HepG2 (cell line): Measurements from ENCODE around the gene LGALS13. TPM values are rescaled to one million over a fixed set of nuclear protein-coding genes. Genes with fewer than 3 reads are reported as not detected.

Source experiments
- ATAC-seq: fragments of 200-7000 bp; cut with Tn5 transposase; 3 replicates; pipeline ENCODE4 v1.9.1; 2020; ENCODE audit warnings: mild to moderate bottlenecking, moderate library complexity
- BruUV-seq: library from RNA; stranded (reverse); fragments of 400-500 nt; replicated peaks from 2 replicates; lab custom pipeline; 2021; lab: Mats Ljungman, UMichigan
- CTCF ChIA-PET: fragments of 300-600 bp; formaldehyde crosslinking; extraction: SDS; loops from one replicate; lab custom pipeline; 2021; ENCODE audit warnings: low total read pairs, inconsistent platforms, low intra/inter-chr PET ratio; lab: Yijun Ruan, JAX
- POLR2A ChIA-PET: fragments of 350-600 bp; sonication (Branson Sonifier 250); formaldehyde crosslinking; loops from one replicate; lab custom pipeline; 2020; ENCODE audit warnings: antibody characterized with exemption, inconsistent platforms; lab: Yijun Ruan, JAX
- DNase-seq: peaks from one replicate; pipeline ENCODE4 v3.0.0-alpha.2; 2015; ENCODE audit warnings: low spot score
- FAIRE-seq: peaks from 3 replicates; lab custom pipeline; 2011; peaks lifted over from hg19 to GRCh38; lab: Jason Lieb, UNC
- H2AFZ ChIP-seq: one replicate; pipeline ENCODE4 v1.6.1; 2011; ENCODE audit warnings: low read length, inconsistent platforms
- H3K27ac ChIP-seq: fragments of 300-600 bp; 3 replicates; pipeline ENCODE4 v1.8.0; 2011; ENCODE audit warnings: mixed run types, mild to moderate bottlenecking, mixed read lengths, low read length, inconsistent platforms; ENCODE audit not compliant: insufficient read depth; ENCODE audit errors: extremely low read length
- H3K27me3 ChIP-seq, 2 experiments: fragments of 200-600 bp in 1 of 2; 2 replicates in 1 of 2; 3 replicates in 1 of 2; pipeline versions ENCODE4 v1.6.0 to v1.8.0; 2011; ENCODE audit warnings: low read length in 2 of 2, mild to moderate bottlenecking in 2 of 2, moderate library complexity in 2 of 2, inconsistent platforms in 1 of 2; ENCODE audit not compliant: insufficient read depth in 2 of 2, control insufficient read depth in 1 of 2
- H3K36me3 ChIP-seq, 2 experiments: fragments of 200-600 bp in 1 of 2; replicated peaks in 1 of 2; 2 replicates in 1 of 2; 3 replicates in 1 of 2; pipeline versions ENCODE4 v1.5.1 to v1.8.0; 2011; ENCODE audit warnings: low read length in 2 of 2, inconsistent platforms in 1 of 2; ENCODE audit not compliant: insufficient read depth in 2 of 2, control insufficient read depth in 1 of 2
- H3K4me1 ChIP-seq: 2 replicates; pipeline ENCODE4 v1.5.1; 2012; ENCODE audit warnings: low read length, inconsistent platforms; ENCODE audit not compliant: insufficient read depth
- H3K4me2 ChIP-seq: 2 replicates; pipeline ENCODE4 v1.6.0; 2011; ENCODE audit warnings: low read depth, low read length, inconsistent platforms
- H3K4me3 ChIP-seq, 3 experiments: fragments of 200-600 bp in 1 of 3; sonication (generic), shearing (Covaris generic) in 1 of 3; replicated peaks in 1 of 3; 2 replicates each; pipeline ENCODE4 v1.5.1; 2011 to 2016; ENCODE audit warnings: low read length in 3 of 3, inconsistent platforms in 2 of 3, low read depth in 2 of 3, mild to moderate bottlenecking in 2 of 3, control low read depth in 1 of 3, mixed read lengths in 1 of 3; ENCODE audit not compliant: insufficient read depth in 1 of 3
- H3K79me2 ChIP-seq: one replicate; pipeline ENCODE4 v1.6.1; 2011; ENCODE audit warnings: low read length, inconsistent platforms; ENCODE audit not compliant: insufficient read depth
- H3K9ac ChIP-seq: 2 replicates; pipeline ENCODE4 v1.6.0; 2011; ENCODE audit warnings: mild to moderate bottlenecking, low read depth, low read length, inconsistent platforms; ENCODE audit not compliant: insufficient read depth
- H3K9me3 ChIP-seq: 2 replicates; pipeline ENCODE4 v1.5.1; 2012; ENCODE audit warnings: mild to moderate bottlenecking, low read length
- H4K20me1 ChIP-seq: 2 replicates; pipeline ENCODE4 v1.6.0; 2011; ENCODE audit warnings: inconsistent platforms, mild to moderate bottlenecking, low read length, moderate library complexity; ENCODE audit not compliant: insufficient read depth
- CBX1 ChIP-seq: IDR thresholded peaks from one replicate; pipeline ENCODE4 v1.6.1; 2016; ENCODE audit warnings: antibody characterized with exemption, low read depth
- EEA1 ChIP-seq: sonication (generic); formaldehyde crosslinking; IDR thresholded peaks from 2 replicates; pipeline ENCODE4 v1.5.1; 2020; ENCODE audit warnings: mild to moderate bottlenecking, missing genetic modification reagents, borderline replicate concordance
- FOXJ3 ChIP-seq: sonication (generic); formaldehyde crosslinking; IDR thresholded peaks from 2 replicates; pipeline ENCODE4 v1.4.0; 2020; ENCODE audit warnings: missing genetic modification reagents, mild to moderate bottlenecking, borderline replicate concordance
- ISX ChIP-seq: sonication (generic); formaldehyde crosslinking; conservative IDR thresholded peaks from 2 replicates; pipeline ENCODE4 v1.5.0; 2020; ENCODE audit warnings: missing genetic modification reagents
- KLF12 ChIP-seq: sonication (generic); formaldehyde crosslinking; IDR thresholded peaks from 2 replicates; pipeline ENCODE4 v1.4.0; 2020; ENCODE audit warnings: missing genetic modification reagents, borderline replicate concordance
- KLF6 ChIP-seq: IDR thresholded peaks from 2 replicates; pipeline ENCODE4 v1.8.0; 2016; ENCODE audit warnings: missing biosample characterization, missing genetic modification reagents
- NKX3-1 ChIP-seq: sonication (generic); formaldehyde crosslinking; IDR thresholded peaks from 2 replicates; pipeline ENCODE4 v1.5.0; 2020; ENCODE audit warnings: missing genetic modification reagents
- THAP11 ChIP-seq: IDR thresholded peaks from 2 replicates; pipeline ENCODE4 v1.6.1; 2016; ENCODE audit warnings: missing biosample characterization, missing genetic modification reagents
- ZBTB7B ChIP-seq: sonication (generic); formaldehyde crosslinking; IDR thresholded peaks from 2 replicates; pipeline ENCODE4 v1.4.0; 2020; ENCODE audit warnings: missing genetic modification reagents
- ZNF232 ChIP-seq: sonication (generic); formaldehyde crosslinking; IDR thresholded peaks from 2 replicates; pipeline ENCODE4 v1.4.0; 2020; ENCODE audit warnings: missing genetic modification reagents, borderline replicate concordance
- ZNF331 ChIP-seq: sonication (generic); formaldehyde crosslinking; IDR thresholded peaks from 2 replicates; pipeline ENCODE4 v1.4.0; 2020; ENCODE audit warnings: missing genetic modification reagents
- ZNF547 ChIP-seq: sonication (generic); formaldehyde crosslinking; IDR thresholded peaks from 2 replicates; pipeline ENCODE4 v1.5.1; 2020; ENCODE audit warnings: mild to moderate bottlenecking, missing genetic modification reagents
- WGBS: methylation state at CpG from one replicate; pipeline ENCODE4 v1.1.6; 2017; ENCODE audit warnings: low lambda C conversion rate; 5-methylcytosine and 5-hydroxymethylcytosine counted together
- in situ Hi-C: cut with HindIII; loops from 2 replicates; pipeline ENCODE4 v1.10.0; 2017; ENCODE audit warnings: low pct_unique_long_range_greater_than_20kb; ENCODE audit not compliant: extremely low pct_ligation_motif_present
- intact Hi-C: fragments of 100-400 bp; cut with micrococcal nuclease; formaldehyde crosslinking; loops from one replicate; pipeline ENCODE4 v1.10.0; 2022; ENCODE audit not compliant: unreplicated experiment
- polyA plus RNA-seq, 8 experiments: library from polyadenylated mRNA; depleted of rRNA in 3 of 8; stranded (reverse) in 7 of 8; unstranded in 1 of 8; fragments of >200 nt; fragmentation: Illumina TruSeq in 4 of 8; extraction: Trizol in 4 of 8; gene quantifications; 2 replicates each; pipeline versions ENCODE4 v1.2.1 to v1.2.3, GENCODE V29; 2011 to 2016; ENCODE audit warnings: low read depth in 4 of 8, missing spikeins in 1 of 8, mixed read lengths in 1 of 8; ENCODE audit not compliant: insufficient read depth in 1 of 8
- total RNA-seq, 5 experiments: library from RNA; depleted of rRNA; stranded (reverse); fragments of >200 nt; fragmentation: Illumina TruSeq; extraction: Trizol; gene quantifications; 2 replicates each; pipeline ENCODE4 v1.2.3, GENCODE V29; 2016; ENCODE audit warnings: low read depth in 1 of 5
- TF ChIP-seq, protein P1 (sequence below): sonication (generic); formaldehyde crosslinking; IDR thresholded peaks from 2 replicates; pipeline ENCODE4 v1.4.0; 2020; ENCODE audit warnings: missing genetic modification reagents
- TF ChIP-seq, protein P2 (sequence below): sonication (generic); formaldehyde crosslinking; IDR thresholded peaks from 2 replicates; pipeline ENCODE4 v1.5.0; 2020; ENCODE audit warnings: missing genetic modification reagents
- TF ChIP-seq, protein P3 (sequence below), 2 experiments: IDR thresholded peaks; 2 replicates each; pipeline ENCODE4 v1.6.1; 2011 to 2012; ENCODE audit warnings: low read length in 2 of 2, borderline replicate concordance in 1 of 2, low read depth in 1 of 2, mild to moderate bottlenecking in 1 of 2, moderate library complexity in 1 of 2

Gene LGALS13
- total and polyA plus RNA-seq, 2 of the 13 experiments (the other 11 are each of a cell fraction or from before 2014, with no cell fraction given), result not detected

DNA sequence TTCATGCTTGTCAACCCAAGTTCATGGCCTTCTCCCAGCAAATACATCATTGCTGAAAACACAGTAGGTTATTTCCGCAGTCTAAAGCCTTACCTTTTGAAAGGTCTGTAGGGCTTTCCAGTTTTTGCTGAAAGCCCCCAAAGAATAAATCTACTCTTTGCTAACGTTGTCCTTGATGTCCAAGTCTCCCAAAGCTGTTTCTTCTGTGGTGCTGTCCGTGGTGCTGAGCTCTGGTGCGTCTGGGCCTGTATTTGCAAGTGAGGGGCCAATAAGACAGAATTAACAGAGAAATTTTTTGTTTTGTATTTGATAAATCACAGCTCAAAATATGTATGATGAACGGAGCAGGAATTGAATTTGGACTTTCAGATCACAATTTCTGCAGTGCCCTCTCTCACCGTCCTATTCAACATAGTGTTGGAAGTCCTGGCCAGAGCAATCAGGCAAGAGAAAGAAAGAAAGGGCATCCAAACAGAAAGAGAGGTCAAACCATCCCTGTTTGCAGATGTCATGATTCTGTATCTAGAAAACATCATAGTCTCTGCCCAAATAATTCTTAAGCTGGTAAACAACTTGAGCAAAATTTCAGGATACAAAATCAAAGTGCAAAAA lies 43.6 kb downstream of the LGALS13 start:
- BruUV-seq, result no TSS peak
- peaks cover 17% of the 10 kb centered on the region for H3K4me1 ChIP-seq
- DNase-seq (peak; percentile 17), FAIRE-seq (no peak), ATAC-seq (no peak)
- no peak overlapping the region for H2AFZ ChIP-seq
- H3K36me3 ChIP-seq, result no peaks in the 10 kb centered on the region
- POLR2A ChIA-PET, result no interaction called here
- no peak overlapping the region for H3K4me3 ChIP-seq
- no peak overlapping the region for H3K27ac ChIP-seq
- no peaks in the 10 kb centered on the region for H3K79me2 ChIP-seq
- no peak overlapping the region for H3K4me2 ChIP-seq
- no peaks in the 10 kb centered on the region for H4K20me1 ChIP-seq
- H3K27me3 ChIP-seq, result no peaks in the 10 kb centered on the region
- CTCF ChIA-PET, result no interaction called here
- no peak overlapping the region for H3K9ac ChIP-seq
- in situ Hi-C loops, result no loop called here
- H3K9me3 ChIP-seq, result no peaks in the 10 kb centered on the region
- intact Hi-C loops, result no loop called here
- WGBS, result 13% methylated on average over 6 of the region's 6 CpGs
- TF ChIP-seq ISX, result no peak
- peak; percentile 37; the same call in 1 of the 2 replicates for TF ChIP-seq THAP11
- peak; percentile 75; the same call in 1 of the 2 replicates for TF ChIP-seq NKX3-1
- TF ChIP-seq CBX1, result no peak
- 0 out of 2 replicates have a peak, but pooled peaks have one; percentile 34 for TF ChIP-seq KLF12 (CRISPR knock-in tag)
- 0 out of 2 replicates have a peak, but pooled peaks have one; percentile 40 for TF ChIP-seq KLF6 (CRISPR knock-in tag)
- no peak for TF ChIP-seq ZNF547
- TF ChIP-seq, protein P1, sequence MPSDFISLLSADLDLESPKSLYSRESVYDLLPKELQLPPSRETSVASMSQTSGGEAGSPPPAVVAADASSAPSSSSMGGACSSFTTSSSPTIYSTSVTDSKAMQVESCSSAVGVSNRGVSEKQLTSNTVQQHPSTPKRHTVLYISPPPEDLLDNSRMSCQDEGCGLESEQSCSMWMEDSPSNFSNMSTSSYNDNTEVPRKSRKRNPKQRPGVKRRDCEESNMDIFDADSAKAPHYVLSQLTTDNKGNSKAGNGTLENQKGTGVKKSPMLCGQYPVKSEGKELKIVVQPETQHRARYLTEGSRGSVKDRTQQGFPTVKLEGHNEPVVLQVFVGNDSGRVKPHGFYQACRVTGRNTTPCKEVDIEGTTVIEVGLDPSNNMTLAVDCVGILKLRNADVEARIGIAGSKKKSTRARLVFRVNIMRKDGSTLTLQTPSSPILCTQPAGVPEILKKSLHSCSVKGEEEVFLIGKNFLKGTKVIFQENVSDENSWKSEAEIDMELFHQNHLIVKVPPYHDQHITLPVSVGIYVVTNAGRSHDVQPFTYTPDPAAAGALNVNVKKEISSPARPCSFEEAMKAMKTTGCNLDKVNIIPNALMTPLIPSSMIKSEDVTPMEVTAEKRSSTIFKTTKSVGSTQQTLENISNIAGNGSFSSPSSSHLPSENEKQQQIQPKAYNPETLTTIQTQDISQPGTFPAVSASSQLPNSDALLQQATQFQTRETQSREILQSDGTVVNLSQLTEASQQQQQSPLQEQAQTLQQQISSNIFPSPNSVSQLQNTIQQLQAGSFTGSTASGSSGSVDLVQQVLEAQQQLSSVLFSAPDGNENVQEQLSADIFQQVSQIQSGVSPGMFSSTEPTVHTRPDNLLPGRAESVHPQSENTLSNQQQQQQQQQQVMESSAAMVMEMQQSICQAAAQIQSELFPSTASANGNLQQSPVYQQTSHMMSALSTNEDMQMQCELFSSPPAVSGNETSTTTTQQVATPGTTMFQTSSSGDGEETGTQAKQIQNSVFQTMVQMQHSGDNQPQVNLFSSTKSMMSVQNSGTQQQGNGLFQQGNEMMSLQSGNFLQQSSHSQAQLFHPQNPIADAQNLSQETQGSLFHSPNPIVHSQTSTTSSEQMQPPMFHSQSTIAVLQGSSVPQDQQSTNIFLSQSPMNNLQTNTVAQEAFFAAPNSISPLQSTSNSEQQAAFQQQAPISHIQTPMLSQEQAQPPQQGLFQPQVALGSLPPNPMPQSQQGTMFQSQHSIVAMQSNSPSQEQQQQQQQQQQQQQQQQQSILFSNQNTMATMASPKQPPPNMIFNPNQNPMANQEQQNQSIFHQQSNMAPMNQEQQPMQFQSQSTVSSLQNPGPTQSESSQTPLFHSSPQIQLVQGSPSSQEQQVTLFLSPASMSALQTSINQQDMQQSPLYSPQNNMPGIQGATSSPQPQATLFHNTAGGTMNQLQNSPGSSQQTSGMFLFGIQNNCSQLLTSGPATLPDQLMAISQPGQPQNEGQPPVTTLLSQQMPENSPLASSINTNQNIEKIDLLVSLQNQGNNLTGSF (CRISPR knock-in tag), result peak; percentile 52; the same call in 1 of the 2 replicates
- no peak for TF ChIP-seq FOXJ3 (CRISPR knock-in tag)
- no peak for TF ChIP-seq EEA1 (CRISPR knock-in tag)
- peak; percentile 56; the same call in 1 of the 2 replicates for TF ChIP-seq ZNF232 (CRISPR knock-in tag)
- 0 out of 2 replicates have a peak, but pooled peaks have one; percentile 13 for TF ChIP-seq ZNF331 (CRISPR knock-in tag)
- TF ChIP-seq ZBTB7B, result no peak
- TF ChIP-seq, protein P2, sequence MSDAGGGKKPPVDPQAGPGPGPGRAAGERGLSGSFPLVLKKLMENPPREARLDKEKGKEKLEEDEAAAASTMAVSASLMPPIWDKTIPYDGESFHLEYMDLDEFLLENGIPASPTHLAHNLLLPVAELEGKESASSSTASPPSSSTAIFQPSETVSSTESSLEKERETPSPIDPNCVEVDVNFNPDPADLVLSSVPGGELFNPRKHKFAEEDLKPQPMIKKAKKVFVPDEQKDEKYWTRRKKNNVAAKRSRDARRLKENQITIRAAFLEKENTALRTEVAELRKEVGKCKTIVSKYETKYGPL, result peak; percentile 36; the same call in 1 of the 2 replicates
- TF ChIP-seq, protein P3, sequence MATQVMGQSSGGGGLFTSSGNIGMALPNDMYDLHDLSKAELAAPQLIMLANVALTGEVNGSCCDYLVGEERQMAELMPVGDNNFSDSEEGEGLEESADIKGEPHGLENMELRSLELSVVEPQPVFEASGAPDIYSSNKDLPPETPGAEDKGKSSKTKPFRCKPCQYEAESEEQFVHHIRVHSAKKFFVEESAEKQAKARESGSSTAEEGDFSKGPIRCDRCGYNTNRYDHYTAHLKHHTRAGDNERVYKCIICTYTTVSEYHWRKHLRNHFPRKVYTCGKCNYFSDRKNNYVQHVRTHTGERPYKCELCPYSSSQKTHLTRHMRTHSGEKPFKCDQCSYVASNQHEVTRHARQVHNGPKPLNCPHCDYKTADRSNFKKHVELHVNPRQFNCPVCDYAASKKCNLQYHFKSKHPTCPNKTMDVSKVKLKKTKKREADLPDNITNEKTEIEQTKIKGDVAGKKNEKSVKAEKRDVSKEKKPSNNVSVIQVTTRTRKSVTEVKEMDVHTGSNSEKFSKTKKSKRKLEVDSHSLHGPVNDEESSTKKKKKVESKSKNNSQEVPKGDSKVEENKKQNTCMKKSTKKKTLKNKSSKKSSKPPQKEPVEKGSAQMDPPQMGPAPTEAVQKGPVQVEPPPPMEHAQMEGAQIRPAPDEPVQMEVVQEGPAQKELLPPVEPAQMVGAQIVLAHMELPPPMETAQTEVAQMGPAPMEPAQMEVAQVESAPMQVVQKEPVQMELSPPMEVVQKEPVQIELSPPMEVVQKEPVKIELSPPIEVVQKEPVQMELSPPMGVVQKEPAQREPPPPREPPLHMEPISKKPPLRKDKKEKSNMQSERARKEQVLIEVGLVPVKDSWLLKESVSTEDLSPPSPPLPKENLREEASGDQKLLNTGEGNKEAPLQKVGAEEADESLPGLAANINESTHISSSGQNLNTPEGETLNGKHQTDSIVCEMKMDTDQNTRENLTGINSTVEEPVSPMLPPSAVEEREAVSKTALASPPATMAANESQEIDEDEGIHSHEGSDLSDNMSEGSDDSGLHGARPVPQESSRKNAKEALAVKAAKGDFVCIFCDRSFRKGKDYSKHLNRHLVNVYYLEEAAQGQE (IDR thresholded peaks at IDR 0.05; ENCODE audit: borderline replicate concordance in 1 of 2, low read depth in 1 of 2, low read length in 2 of 2), result peak; percentile 66 to 97
